ENCODE results near the gene ADGRG2.

ADGRG2 gene

DNA sequence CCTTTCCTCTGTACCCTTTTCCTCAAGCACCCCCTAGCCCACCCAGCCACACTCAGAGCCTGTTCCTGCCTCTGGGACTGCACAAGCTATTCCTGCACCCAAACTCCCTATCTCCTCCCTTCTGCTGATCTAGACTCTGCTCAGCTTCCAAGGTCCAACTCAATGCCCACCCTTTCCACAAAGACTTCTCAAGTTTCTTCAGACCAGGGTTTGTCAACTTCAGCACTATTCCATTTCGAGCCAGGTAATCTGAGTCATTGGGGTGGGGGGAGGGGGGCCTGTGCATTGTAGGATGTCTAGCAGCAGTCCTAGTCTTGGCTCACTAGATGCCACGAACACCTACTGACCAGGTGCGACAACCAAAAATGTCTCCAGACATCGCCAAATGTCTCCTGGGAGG lies 175.7 kb downstream of the ADGRG2 start:
- DNase-seq, result no peak

DNA sequence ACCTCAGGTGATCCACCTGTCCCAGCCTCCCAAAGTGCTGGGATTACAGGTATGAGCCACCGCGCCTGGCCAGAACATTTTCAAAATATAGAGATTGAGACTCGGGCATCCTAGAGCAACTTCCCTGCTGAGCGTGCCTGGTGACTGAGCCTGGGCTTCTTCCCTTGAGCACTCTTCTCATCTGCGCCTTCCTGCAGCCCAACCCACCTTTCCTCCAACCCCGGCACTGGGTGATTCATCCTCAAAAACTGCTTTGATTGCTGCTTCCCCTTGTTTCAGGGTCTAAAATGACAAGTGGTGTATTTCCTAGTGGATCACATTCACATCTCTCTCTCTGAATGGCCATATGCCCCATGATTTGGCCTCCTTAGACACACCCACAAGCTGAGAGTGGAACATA lies 176.1 kb downstream of the ADGRG2 start:
- DNase-seq, result no peak

DNA sequence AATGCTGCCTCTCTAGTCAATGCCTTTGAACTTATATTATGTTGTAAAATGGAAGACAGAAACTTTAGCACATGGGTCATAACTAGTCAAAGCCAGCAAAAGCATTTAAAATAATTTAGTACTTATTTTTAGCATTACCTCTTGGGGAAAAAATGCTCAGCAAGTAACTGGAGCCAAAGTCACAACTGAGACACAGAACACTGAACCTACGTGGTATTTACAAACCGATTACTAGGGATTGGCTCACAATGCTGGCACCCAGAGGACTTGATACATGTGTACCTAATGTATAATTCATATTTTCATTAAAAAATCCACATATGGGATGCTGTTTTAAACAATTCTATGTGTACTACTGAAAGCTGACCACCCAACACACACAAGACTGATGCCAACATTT lies 176.8 kb downstream of the ADGRG2 start:
- DNase-seq, result no peak

DNA sequence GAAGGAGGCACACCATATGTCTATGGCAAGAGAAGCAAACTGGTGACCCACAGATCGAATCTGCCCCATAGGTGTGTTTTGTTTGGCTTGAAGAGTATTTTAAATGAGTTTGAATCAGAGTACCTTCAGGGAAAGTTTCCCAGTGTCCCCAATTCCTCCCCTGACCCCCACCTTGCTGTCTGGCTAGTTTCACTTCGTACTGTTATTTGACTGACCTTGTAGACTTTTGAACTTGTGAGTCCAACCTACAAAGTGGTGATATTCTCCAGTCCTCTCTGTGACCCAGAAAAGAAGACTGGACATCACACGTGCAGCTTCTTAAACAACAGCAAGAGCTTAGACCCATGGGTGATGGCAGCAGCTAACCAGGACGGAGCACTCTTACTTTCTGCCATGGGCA lies 177.8 kb downstream of the ADGRG2 start:
- DNase-seq, result no peak

DNA sequence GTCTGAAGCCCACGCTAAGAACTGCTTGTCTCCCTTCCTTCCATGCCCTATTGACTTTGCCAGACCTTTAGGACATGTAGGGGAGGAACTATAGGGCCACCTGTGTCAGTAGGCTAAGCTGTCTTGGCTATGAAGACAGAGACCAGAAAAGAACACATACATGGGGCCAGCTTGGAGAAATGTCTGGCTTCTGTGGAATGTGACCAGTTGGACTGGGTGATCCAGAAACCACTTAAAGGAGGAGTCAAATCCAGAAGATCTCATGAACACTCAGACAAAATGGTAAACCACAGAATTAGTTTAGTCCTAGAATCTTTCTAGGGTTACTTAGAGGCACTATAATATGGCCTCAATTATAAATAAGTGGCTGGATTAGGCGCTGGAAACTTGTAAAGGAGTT lies 180.4 kb downstream of the ADGRG2 start:
- DNase-seq, result no peak

Data from COR-L47 (cell line).